ENCODE measurements around the gene SELENOO. TPM values are rescaled to one million over a fixed set of nuclear protein-coding genes. Genes with fewer than 3 reads are reported as not detected.

SELENOO gene
- total RNA-seq, 1 experiment from 2014 or later, result 19.0 TPM

DNA sequence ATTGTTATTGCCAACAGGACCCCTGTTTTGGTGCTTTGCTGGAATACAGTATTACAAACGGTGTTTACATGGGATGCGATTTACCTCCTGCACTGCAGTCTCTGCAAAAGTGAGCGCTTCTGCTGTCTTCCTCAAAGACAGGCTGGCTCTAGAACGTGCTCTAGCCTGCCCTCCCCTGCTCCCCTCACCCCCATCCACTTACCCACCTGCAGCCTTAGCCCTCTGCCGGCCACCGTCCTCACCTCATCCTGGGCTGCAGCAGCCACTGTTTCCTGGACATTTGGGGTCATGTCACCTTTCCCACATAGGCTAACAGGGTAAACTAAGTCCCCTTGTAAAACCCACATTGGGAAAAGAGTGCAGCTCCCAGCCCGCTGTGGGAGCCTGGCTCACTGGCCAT, 39.9 kb upstream of the SELENOO start:
- H3K27me3 ChIP-seq (ENCODE audit: insufficient read depth, low read length), result no peaks in the 10 kb centered on the region
- H3K18ac ChIP-seq (ENCODE audit: insufficient read length, low read depth, low read length), result no peak overlapping the region
- Mint-ChIP-seq H3K27ac (no peak overlapping the region), H3K4me1 (peaks cover 7 to 9% of the 10 kb centered on the region in 2 experiments), H3K9me3 (no peaks in the 10 kb centered on the region), H3K4me3 (no peak overlapping the region), H3K36me3 (ENCODE audit: insufficient read depth in 1 of 3, low read depth in 3 of 3) (no peaks in the 10 kb centered on the region), H3K27me3 (ENCODE audit: low read depth) (peaks cover 32% of the 10 kb centered on the region)
- H3K23ac ChIP-seq (ENCODE audit: insufficient read length, low read depth, low read length), result no peak overlapping the region
- no peak overlapping the region for H3K4ac ChIP-seq (ENCODE audit: low read depth, low read length)
- H2BK12ac ChIP-seq (ENCODE audit: insufficient read length, low read depth, low read length), result no peak overlapping the region
- H2AK5ac ChIP-seq (ENCODE audit: insufficient read length, low read length), result no peak overlapping the region
- H2AFZ ChIP-seq (ENCODE audit: low read length), result no peak overlapping the region
- no peak overlapping the region for H3K9ac ChIP-seq (ENCODE audit: extremely low read depth, insufficient read length, low read length)
- no peak for DNase-seq
- no peaks in the 10 kb centered on the region for H3K79me2 ChIP-seq (ENCODE audit: insufficient read depth, low read length)
- no peak overlapping the region for H3K4me2 ChIP-seq (ENCODE audit: insufficient read depth, insufficient read length, low read length)
- no peak overlapping the region for H2BK15ac ChIP-seq (ENCODE audit: low read depth, low read length)
- WGBS (ENCODE audit: extremely low coverage, insufficient read length, low lambda C conversion rate), result no CpG with 5 or more reads among the region's 7 CpGs
- no peaks in the 10 kb centered on the region for H3K9me3 ChIP-seq (ENCODE audit: control insufficient read depth, low read depth, low read length)
- no peak overlapping the region for H4K91ac ChIP-seq (ENCODE audit: insufficient read length, low read depth, low read length)
- H2BK120ac ChIP-seq (ENCODE audit: low read depth, low read length, poor library complexity, severe bottlenecking), result no peak overlapping the region
- H4K8ac ChIP-seq (replicated peaks; ENCODE audit: insufficient read length, low read depth, low read length), result no peak overlapping the region
- H3K27ac ChIP-seq (ENCODE audit: insufficient read length, low read depth, low read length), result no peak overlapping the region
- no peaks in the 10 kb centered on the region for H3K79me1 ChIP-seq (ENCODE audit: insufficient read depth, low read depth, low read length, poor library complexity, severe bottlenecking)
- no peak overlapping the region for H2BK20ac ChIP-seq (ENCODE audit: low read depth, low read length, poor library complexity, severe bottlenecking)
- no peak overlapping the region for H3T11ph ChIP-seq (ENCODE audit: low read length)
- H4K20me1 ChIP-seq (ENCODE audit: control insufficient read depth, insufficient read depth, insufficient read length), result peaks cover 2% of the 10 kb centered on the region
- no peak overlapping the region for H2BK5ac ChIP-seq (ENCODE audit: insufficient read length, low read length)
- no peak overlapping the region for H4K5ac ChIP-seq (ENCODE audit: insufficient read length, low read depth, low read length)
- no peaks in the 10 kb centered on the region for H3K4me1 ChIP-seq (ENCODE audit: insufficient read depth, low read length)
- H3K23me2 ChIP-seq (ENCODE audit: insufficient read length, low read depth, low read length, poor library complexity, severe bottlenecking), result no peaks in the 10 kb centered on the region
- H3K56ac ChIP-seq (ENCODE audit: insufficient read length, low read depth, low read length), result no peak overlapping the region
- TF ChIP-seq, protein P1, sequence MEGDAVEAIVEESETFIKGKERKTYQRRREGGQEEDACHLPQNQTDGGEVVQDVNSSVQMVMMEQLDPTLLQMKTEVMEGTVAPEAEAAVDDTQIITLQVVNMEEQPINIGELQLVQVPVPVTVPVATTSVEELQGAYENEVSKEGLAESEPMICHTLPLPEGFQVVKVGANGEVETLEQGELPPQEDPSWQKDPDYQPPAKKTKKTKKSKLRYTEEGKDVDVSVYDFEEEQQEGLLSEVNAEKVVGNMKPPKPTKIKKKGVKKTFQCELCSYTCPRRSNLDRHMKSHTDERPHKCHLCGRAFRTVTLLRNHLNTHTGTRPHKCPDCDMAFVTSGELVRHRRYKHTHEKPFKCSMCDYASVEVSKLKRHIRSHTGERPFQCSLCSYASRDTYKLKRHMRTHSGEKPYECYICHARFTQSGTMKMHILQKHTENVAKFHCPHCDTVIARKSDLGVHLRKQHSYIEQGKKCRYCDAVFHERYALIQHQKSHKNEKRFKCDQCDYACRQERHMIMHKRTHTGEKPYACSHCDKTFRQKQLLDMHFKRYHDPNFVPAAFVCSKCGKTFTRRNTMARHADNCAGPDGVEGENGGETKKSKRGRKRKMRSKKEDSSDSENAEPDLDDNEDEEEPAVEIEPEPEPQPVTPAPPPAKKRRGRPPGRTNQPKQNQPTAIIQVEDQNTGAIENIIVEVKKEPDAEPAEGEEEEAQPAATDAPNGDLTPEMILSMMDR (conservative IDR thresholded peaks at IDR 0.05), result 0 out of 3 replicates have a peak, but pooled peaks have one; percentile 11
- H3K14ac ChIP-seq (ENCODE audit: insufficient read depth, low read length), result no peak overlapping the region

All from H9 (cell line).